GM23248 (cell line): ENCODE measurements around the gene FOXA1. TPM values are rescaled to one million over a fixed set of nuclear protein-coding genes. Genes with fewer than 3 reads are reported as not detected.

Experiments
- DNase-seq: peaks from one replicate; pipeline ENCODE4 v3.0.0-alpha.2; 2015
- H2AFZ ChIP-seq: fragments of 200-600 bp; sonication (generic); 2 replicates; pipeline ENCODE4 v1.6.1; 2016; ENCODE audit warnings: antibody characterized with exemption
- H3F3A ChIP-seq: fragments of 200-600 bp; sonication (generic); 2 replicates; pipeline ENCODE4 v1.6.1; 2016; ENCODE audit warnings: mild to moderate bottlenecking, antibody characterized with exemption, mixed run types; ENCODE audit not compliant: insufficient read depth
- H3K27ac ChIP-seq: fragments of 200-600 bp; sonication (generic); 2 replicates; pipeline ENCODE4 v1.5.1; 2016; ENCODE audit warnings: mild to moderate bottlenecking
- H3K27me3 ChIP-seq: fragments of 200-600 bp; sonication (generic); replicated peaks from 2 replicates; pipeline ENCODE4 v1.6.1; 2016; ENCODE audit warnings: mild to moderate bottlenecking; ENCODE audit not compliant: insufficient read depth
- H3K36me3 ChIP-seq: fragments of 200-600 bp; sonication (generic); 2 replicates; pipeline ENCODE4 v1.6.1; 2016; ENCODE audit warnings: low read depth, mild to moderate bottlenecking
- H3K4me1 ChIP-seq: fragments of 200-600 bp; sonication (generic); 2 replicates; pipeline ENCODE4 v1.6.1; 2016; ENCODE audit warnings: mild to moderate bottlenecking; ENCODE audit not compliant: insufficient read depth
- H3K4me2 ChIP-seq: fragments of 200-600 bp; sonication (generic); one replicate; pipeline ENCODE4 v1.6.1; 2016; ENCODE audit warnings: mild to moderate bottlenecking; ENCODE audit not compliant: unreplicated experiment
- H3K4me3 ChIP-seq: fragments of 200-600 bp; sonication (generic); 2 replicates; pipeline ENCODE4 v1.5.1; 2016; ENCODE audit warnings: mild to moderate bottlenecking
- H3K79me2 ChIP-seq: fragments of 200-600 bp; sonication (generic); 2 replicates; pipeline ENCODE4 v1.6.1; 2016; ENCODE audit warnings: mild to moderate bottlenecking; ENCODE audit not compliant: insufficient read depth
- H3K9ac ChIP-seq: fragments of 200-600 bp; sonication (generic); 2 replicates; pipeline ENCODE4 v1.6.1; 2016; ENCODE audit warnings: mild to moderate bottlenecking
- H3K9me2 ChIP-seq: fragments of 200-600 bp; sonication (generic); 2 replicates; pipeline ENCODE4 v1.6.1; 2016; ENCODE audit warnings: mixed run types, mild to moderate bottlenecking, moderate library complexity; ENCODE audit not compliant: insufficient read depth
- H3K9me3 ChIP-seq: fragments of 200-600 bp; sonication (generic); one replicate; pipeline ENCODE4 v1.6.1; 2017; ENCODE audit warnings: low read depth
- H4K20me1 ChIP-seq: fragments of 200-600 bp; sonication (generic); 2 replicates; pipeline ENCODE4 v1.6.0; 2016; ENCODE audit not compliant: insufficient read depth
- EZH2 ChIP-seq: fragments of 200-600 bp; sonication (generic); IDR thresholded peaks from 2 replicates; pipeline ENCODE4 v1.6.1; 2018; ENCODE audit warnings: antibody characterized with exemption, mild to moderate bottlenecking; ENCODE audit not compliant: insufficient read depth, poor library complexity, severe bottlenecking
- EZH2phosphoT487 ChIP-seq: fragments of 200-600 bp; sonication (generic); IDR thresholded peaks from 2 replicates; pipeline ENCODE4 v1.6.1; 2018; ENCODE audit warnings: antibody characterized with exemption, moderate library complexity, mild to moderate bottlenecking, low read depth; ENCODE audit not compliant: insufficient read depth
- WGBS, 2 experiments: methylation state at CpG; one replicate each; pipeline ENCODE4 v1.1.6; 2015 to 2017; ENCODE audit warnings: low lambda C conversion rate in 2 of 2, low coverage in 1 of 2; ENCODE audit errors: missing lambda C conversion rate in 2 of 2; 5-methylcytosine and 5-hydroxymethylcytosine counted together
- in situ Hi-C: fragments of 300-500 bp; cut with MboI; formaldehyde crosslinking; loops from 2 replicates; pipeline ENCODE4 v1.15.0; 2020
- polyA plus RNA-seq: library from polyadenylated mRNA; unstranded; fragments of >200 nt; fragmentation: Nextera tagmentation; extraction: Ambion mirVana; gene quantifications from 2 replicates; pipeline ENCODE4 v1.2.1, GENCODE V29; 2016
- total RNA-seq: library from RNA; depleted of rRNA; stranded (reverse); fragments of >200 nt; shearing (Covaris generic); gene quantifications from 2 replicates; pipeline ENCODE4 v1.2.3, GENCODE V29; 2014; rRNA removed

The FOXA1 gene
- total and polyA plus RNA-seq, 2 experiments from 2014 or later, result 0.10 TPM; not detected in 1

GRCh38 chr14:37539992-37540391 is 55.1 kb downstream of the FOXA1 start:
- TF ChIP-seq EZH2, result no peak
- TF ChIP-seq EZH2phosphoT487, result no peak
- no peaks in the 10 kb centered on the region for H4K20me1 ChIP-seq
- H3K9me2 ChIP-seq, result no peaks in the 10 kb centered on the region
- H2AFZ ChIP-seq, result no peak overlapping the region
- no peaks in the 10 kb centered on the region for H3K27me3 ChIP-seq
- WGBS, 2 experiments, result 87 to 89% methylated on average over 1 of the region's 1 CpG
- no peaks in the 10 kb centered on the region for H3K79me2 ChIP-seq
- no peaks in the 10 kb centered on the region for H3K36me3 ChIP-seq
- H3K4me3 ChIP-seq, result no peak overlapping the region
- in situ Hi-C loops, result no loop called here
- H3K9ac ChIP-seq, result no peak overlapping the region
- H3F3A ChIP-seq, result no peaks in the 10 kb centered on the region
- no peak overlapping the region for H3K4me2 ChIP-seq
- no peaks in the 10 kb centered on the region for H3K4me1 ChIP-seq
- no peak for DNase-seq
- no peaks in the 10 kb centered on the region for H3K9me3 ChIP-seq
- no peak overlapping the region for H3K27ac ChIP-seq

Other genes with a start within 250 kb of the FOXA1 start
- not detected in 2 replicates for gene TTC6, start 380 bp upstream of the FOXA1 start, total RNA-seq
- gene TTC6, start 380 bp upstream of the FOXA1 start, polyA plus RNA-seq, result not detected in 2 replicates